PC-3 (cell line): ENCODE data around the gene EMP1. TPM values are rescaled to one million over a fixed set of nuclear protein-coding genes. Genes with fewer than 3 reads are reported as not detected.

Experiments
- ATAC-seq: fragments of 200-7000 bp; cut with Tn5 transposase; 2 replicates; pipeline ENCODE4 v1.9.1; 2020; ENCODE audit warnings: mild to moderate bottlenecking, moderate library complexity
- BruUV-seq: library from RNA; stranded (reverse); fragments of 400-500 nt; replicated peaks from 2 replicates; lab custom pipeline; 2021; lab: Mats Ljungman, UMichigan
- CTCF ChIA-PET: fragments of 300-600 bp; sonication (Branson Sonifier 250); formaldehyde crosslinking; loops from one replicate; lab custom pipeline; 2022; ENCODE audit warnings: antibody characterized with exemption; lab: Charles Lee
- POLR2A ChIA-PET: fragments of 300-600 bp; sonication (Branson Sonifier 250); formaldehyde crosslinking; loops from one replicate; lab custom pipeline; 2022; ENCODE audit warnings: antibody characterized with exemption; ENCODE audit not compliant: unreplicated experiment; lab: Charles Lee
- DNase-seq: peaks from one replicate; pipeline ENCODE4 v3.0.0-alpha.2; 2015
- H2AFZ ChIP-seq: fragments of 300-600 bp; sonication (generic); 2 replicates; pipeline ENCODE4 v1.6.0; 2016; ENCODE audit warnings: antibody characterized with exemption, low read length
- H3F3A ChIP-seq: fragments of 300-600 bp; sonication (generic); one replicate; pipeline ENCODE4 v1.6.0; 2017; ENCODE audit warnings: antibody characterized with exemption, low read length, control low read depth, mild to moderate bottlenecking; ENCODE audit not compliant: unreplicated experiment
- H3K27ac ChIP-seq: fragments of 300-600 bp; sonication (generic); 2 replicates; pipeline ENCODE4 v1.5.1; 2016; ENCODE audit warnings: mild to moderate bottlenecking, low read length
- H3K27me3 ChIP-seq: fragments of 300-600 bp; sonication (generic); 2 replicates; pipeline ENCODE4 v1.6.1; 2016; ENCODE audit warnings: low read length, mixed read lengths
- H3K36me3 ChIP-seq: fragments of 300-600 bp; sonication (generic); 2 replicates; pipeline ENCODE4 v1.6.1; 2016; ENCODE audit warnings: low read depth, mixed run types, low read length, mixed read lengths
- H3K4me1 ChIP-seq: fragments of 300-600 bp; sonication (generic); 2 replicates; pipeline ENCODE4 v1.5.1; 2016; ENCODE audit warnings: low read length; ENCODE audit not compliant: insufficient read depth
- H3K4me2 ChIP-seq: fragments of 300-600 bp; sonication (generic); 2 replicates; pipeline ENCODE4 v1.6.0; 2016; ENCODE audit warnings: low read length
- H3K4me3 ChIP-seq: fragments of 300-600 bp; sonication (generic); 2 replicates; pipeline ENCODE4 v1.5.1; 2016; ENCODE audit warnings: mild to moderate bottlenecking, low read length, mixed read lengths
- H3K79me2 ChIP-seq: fragments of 300-600 bp; sonication (generic); 2 replicates; pipeline ENCODE4 v1.6.1; 2017; ENCODE audit warnings: low read length, mixed read lengths
- H3K9ac ChIP-seq: fragments of 300-600 bp; sonication (generic); 2 replicates; pipeline ENCODE4 v1.6.0; 2016; ENCODE audit warnings: mild to moderate bottlenecking, low read length
- H3K9me2 ChIP-seq: fragments of 300-600 bp; sonication (generic); replicated peaks from 2 replicates; pipeline ENCODE4 v1.6.1; 2016; ENCODE audit warnings: mixed run types, low read length, mixed read lengths
- H3K9me3 ChIP-seq: fragments of 300-600 bp; sonication (generic); 2 replicates; pipeline ENCODE4 v1.6.1; 2016; ENCODE audit warnings: low read length, mixed read lengths
- H4K20me1 ChIP-seq: fragments of 300-600 bp; sonication (generic); 2 replicates; pipeline ENCODE4 v1.6.1; 2016; ENCODE audit warnings: low read length, mixed read lengths
- CTCF ChIP-seq: fragments of 300-600 bp; sonication (generic); conservative IDR thresholded peaks from 2 replicates; pipeline ENCODE4 v1.5.1; 2017; ENCODE audit warnings: antibody characterized with exemption, low read depth, mild to moderate bottlenecking, low read length
- EZH2 ChIP-seq: fragments of 300-600 bp; sonication (generic); IDR thresholded peaks from one replicate; pipeline ENCODE4 v1.6.1; 2017; ENCODE audit warnings: antibody characterized with exemption, mild to moderate bottlenecking, low read length; ENCODE audit not compliant: unreplicated experiment
- EZH2phosphoT487 ChIP-seq: fragments of 300-600 bp; sonication (generic); IDR thresholded peaks from 2 replicates; pipeline ENCODE4 v1.6.1; 2018; ENCODE audit warnings: mild to moderate bottlenecking, antibody characterized with exemption, low read length, borderline replicate concordance
- intact Hi-C: fragments of 100-400 bp; cut with micrococcal nuclease; formaldehyde crosslinking; loops from 2 replicates; pipeline ENCODE4 v1.9.0; 2023
- total RNA-seq: library from RNA; depleted of rRNA; stranded (reverse); fragments of >200 nt; gene quantifications from 2 replicates; pipeline ENCODE4 v1.2.3, GENCODE V29; 2014

The EMP1 gene
- total RNA-seq, 1 experiment from 2014 or later = 158 TPM

DNA sequence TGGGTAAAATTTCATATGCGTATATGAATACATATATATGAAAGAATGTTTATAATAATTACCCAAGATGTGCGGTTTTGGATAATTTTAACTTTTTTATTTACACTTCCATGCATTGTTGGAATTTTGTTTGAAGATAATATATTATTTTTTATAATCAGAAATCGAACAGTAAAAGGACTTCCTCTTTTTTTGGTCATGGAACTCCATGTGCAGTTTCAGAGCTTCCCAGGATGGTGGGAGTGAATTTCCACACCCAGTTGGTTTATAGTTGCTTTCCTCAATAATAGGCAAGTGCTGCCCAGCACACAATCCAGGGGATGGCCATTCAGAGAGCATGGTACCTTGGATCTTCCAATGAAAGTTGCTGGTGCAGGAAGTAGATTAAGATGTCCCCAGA lies 6.3 kb upstream of the EMP1 start:
- Histone ChIP-seq H3K4me3 (no peak overlapping the region), H3K4me1 (peaks cover 45% of the 10 kb centered on the region), H3F3A (no peaks in the 10 kb centered on the region), H4K20me1 (no peaks in the 10 kb centered on the region), H3K9ac (no peak overlapping the region), H3K9me2 (no peaks in the 10 kb centered on the region), H3K4me2 (no peak overlapping the region), H3K27me3 (no peaks in the 10 kb centered on the region), H3K79me2 (no peaks in the 10 kb centered on the region), H3K9me3 (no peaks in the 10 kb centered on the region), H3K27ac (no peak overlapping the region), H3K36me3 (no peaks in the 10 kb centered on the region), H2AFZ (no peak overlapping the region)
- ATAC-seq (no peak), DNase-seq (no peak)
- ChIA-PET CTCF (no interaction called here), POLR2A (no interaction called here)
- intact Hi-C loops = no loop called here
- TF ChIP-seq EZH2phosphoT487 (no peak), EZH2 (no peak), CTCF (no peak)
- BruUV-seq = no TSS peak

GRCh38 chr12:13192719-13193118 lies 3.8 kb upstream of the EMP1 start:
- no TSS peak for BruUV-seq
- TF ChIP-seq CTCF (no peak), EZH2 (no peak), EZH2phosphoT487 (no peak)
- no peak overlapping the region for H3K4me2 ChIP-seq
- CTCF ChIA-PET = no interaction called here
- no peaks in the 10 kb centered on the region for H3K9me2 ChIP-seq
- peaks cover 41% of the 10 kb centered on the region for H3K4me1 ChIP-seq
- H3K27me3 ChIP-seq = no peaks in the 10 kb centered on the region
- intact Hi-C loops = no loop called here
- DNase-seq (no peak), ATAC-seq (no peak)
- H3K27ac ChIP-seq = no peak overlapping the region
- no peaks in the 10 kb centered on the region for H3K9me3 ChIP-seq
- POLR2A ChIA-PET = interaction anchor here (0.7 kb wide), 1 partner anchor 94 kb away, joined by 3 read pairs; no protein-coding TSS in a partner anchor
- no peak overlapping the region for H3K9ac ChIP-seq
- peaks cover 12% of the 10 kb centered on the region for H3K79me2 ChIP-seq
- H2AFZ ChIP-seq = no peak overlapping the region
- H3K4me3 ChIP-seq = no peak overlapping the region
- H4K20me1 ChIP-seq = peaks cover 11% of the 10 kb centered on the region
- H3K36me3 ChIP-seq = no peaks in the 10 kb centered on the region; the same call in 1 of the 2 replicates
- no peaks in the 10 kb centered on the region for H3F3A ChIP-seq

DNA sequence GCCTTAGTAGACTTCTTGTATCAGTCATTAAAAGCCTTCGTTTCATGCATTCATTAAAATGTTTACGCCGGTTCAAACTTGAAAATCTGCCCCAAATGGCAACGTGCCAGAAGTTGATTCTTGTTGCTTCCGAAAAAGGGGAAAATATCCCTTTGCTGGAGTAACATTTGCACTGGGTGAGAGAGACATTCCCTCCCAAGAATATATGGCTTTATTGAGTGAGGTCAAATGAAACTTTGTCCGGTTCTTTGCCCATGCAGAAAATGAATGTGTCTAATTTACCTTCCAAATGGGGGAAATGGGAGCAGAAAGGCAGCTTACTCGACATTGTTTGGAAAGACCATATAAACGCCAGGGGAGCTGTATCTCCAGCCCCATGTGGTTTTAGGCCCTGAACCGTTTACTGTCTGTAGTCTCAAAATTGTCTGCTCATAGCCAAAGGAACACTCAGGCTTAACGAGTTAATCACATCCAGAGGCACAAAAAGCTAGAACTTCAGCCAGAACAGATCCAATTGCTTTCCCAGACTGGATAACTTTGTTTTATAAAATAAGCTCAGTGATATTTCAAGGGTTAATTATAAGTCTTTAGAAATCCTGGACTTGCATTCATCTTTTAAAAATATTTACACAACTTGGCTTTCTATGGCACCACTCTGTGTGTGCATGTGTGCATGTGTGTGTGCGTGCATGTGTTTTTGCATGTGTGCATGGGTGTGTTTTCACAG lies 2.9 kb upstream of the EMP1 start:
- H3K36me3 ChIP-seq = peaks cover 9% of the 10 kb centered on the region; the same call in 1 of the 2 replicates
- intact Hi-C loops = no loop called here
- H3K79me2 ChIP-seq = peaks cover 21% of the 10 kb centered on the region
- H3K9me3 ChIP-seq = no peaks in the 10 kb centered on the region
- H3K4me1 ChIP-seq = peaks cover 42% of the 10 kb centered on the region
- peak overlapping the region; percentile 85; the same call in 1 of the 2 replicates for H3K9ac ChIP-seq
- H3K9me2 ChIP-seq = no peaks in the 10 kb centered on the region
- H3K4me2 ChIP-seq = peak overlapping the region; percentile 81; the same call in 1 of the 2 replicates
- ATAC-seq (no peak), DNase-seq (no peak)
- BruUV-seq = no TSS peak
- no peaks in the 10 kb centered on the region for H3F3A ChIP-seq
- no peak overlapping the region for H3K4me3 ChIP-seq
- ChIA-PET POLR2A (interaction anchor here (0.7 kb wide), 1 partner anchor 95 kb away, joined by 3 read pairs; no protein-coding TSS in a partner anchor), CTCF (no interaction called here)
- TF ChIP-seq CTCF (no peak), EZH2 (no peak), EZH2phosphoT487 (no peak)
- H3K27me3 ChIP-seq = no peaks in the 10 kb centered on the region
- H2AFZ ChIP-seq = no peak overlapping the region
- peak overlapping the region; percentile 99 for H3K27ac ChIP-seq
- H4K20me1 ChIP-seq = peaks cover 20% of the 10 kb centered on the region
